Peyer's patch (tissue), 4 donors: ENCODE measurements around the gene RGS17. TPM values are rescaled to one million over a fixed set of nuclear protein-coding genes. Genes with fewer than 3 reads are reported as not detected.
A peak's percentile ranks its signal among the peaks of the same experiment; 100 is the strongest.
"Not testable (repeated sequence)": the region's sequence is repeated elsewhere in the genome, so short reads cannot be mapped to it uniquely, and the experiment has no call there.

Source experiments
- DNase-seq, 3 donors: peaks; one replicate each; pipeline ENCODE4 v3.0.0-alpha.2; 2017 to 2019
- H3K27ac ChIP-seq, 4 donors: fragments of 200-600 bp; sonication (generic); one replicate each; pipeline ENCODE4 v1.5.1; 2016 to 2019
- H3K27me3 ChIP-seq, 2 donors: fragments of 200-600 bp; sonication (generic); one replicate each; pipeline ENCODE4 v1.5.1; 2019
- H3K36me3 ChIP-seq, 3 donors: fragments of 200-600 bp; sonication (generic); one replicate each; pipeline ENCODE4 v1.5.1; 2016 to 2019
- H3K4me1 ChIP-seq, 4 donors: fragments of 200-600 bp; sonication (generic); one replicate each; pipeline ENCODE4 v1.5.1; 2016 to 2019
- H3K4me3 ChIP-seq, 4 donors: fragments of 200-600 bp; sonication (generic); 1 replicate in 3 of 4; 2 replicates in 1 of 4; pipeline ENCODE4 v1.5.1; 2016 to 2019; ENCODE audit warnings: mild to moderate bottlenecking in 1 of 4
- H3K9me3 ChIP-seq, 4 donors: fragments of 200-600 bp; sonication (generic); one replicate each; pipeline ENCODE4 v1.5.1; 2016 to 2019; ENCODE audit warnings: mild to moderate bottlenecking in 1 of 4
- CTCF ChIP-seq, 6 experiments: fragments of 450-650 bp in 4 of 6; fragments of 200-600 bp in 2 of 6; sonication (generic) in 1 of 6; IDR thresholded peaks; one replicate each; pipeline ENCODE4 v1.5.1; 2017 to 2019; ENCODE audit warnings: antibody characterized with exemption in 6 of 6, mild to moderate bottlenecking in 3 of 6, moderate library complexity in 1 of 6
- POLR2A ChIP-seq, 2 donors: fragments of 450-650 bp; IDR thresholded peaks; one replicate each; pipeline ENCODE4 v1.5.1; 2017; ENCODE audit warnings: antibody characterized with exemption in 2 of 2, mild to moderate bottlenecking in 2 of 2, moderate library complexity in 2 of 2
- total RNA-seq, 4 donors: library from RNA; depleted of rRNA; stranded (reverse); fragments of >200 nt; gene quantifications; one replicate each; pipeline ENCODE4 v1.1.0, GENCODE V29; 2016

Gene RGS17
- total RNA-seq, 4 donors from 2014 or later = 0.18 to 2.5 (median 0.67) TPM; not detected in 1

DNA sequence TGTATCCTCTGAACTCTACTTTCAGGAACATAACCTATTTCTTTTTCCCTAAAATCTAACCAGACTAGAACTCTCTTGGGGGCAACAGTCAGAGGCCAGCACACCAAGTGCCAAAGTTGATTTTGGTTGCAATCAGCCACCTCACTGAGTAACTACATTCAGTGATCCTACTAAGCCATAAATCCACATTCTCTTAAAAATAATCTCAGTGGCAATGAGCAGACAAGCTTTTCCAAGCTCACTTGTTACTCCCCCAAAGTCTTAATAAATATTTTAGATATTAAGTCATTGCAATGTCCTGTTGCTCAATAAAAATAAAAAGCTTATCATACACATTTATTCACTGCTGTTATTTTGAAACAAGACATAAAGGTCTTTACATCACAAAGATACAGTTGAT, 9.8 kb downstream of the RGS17 start:
- Histone ChIP-seq H3K4me3 (no peak overlapping the region), H3K27ac (no peak overlapping the region), H3K36me3 (no peaks in the 10 kb centered on the region), H3K9me3 (no peaks in the 10 kb centered on the region), H3K27me3 (no peaks in the 10 kb centered on the region), H3K4me1 (no peaks in the 10 kb centered on the region)
- no peak for DNase-seq
- TF ChIP-seq CTCF (IDR thresholded peaks at IDR 0.05) = no peak
- TF ChIP-seq POLR2A (IDR thresholded peaks at IDR 0.05) = no peak

GRCh38 chr6:153117986-153118879, 12.8 kb downstream of the RGS17 start:
- TF ChIP-seq POLR2A (IDR thresholded peaks at IDR 0.05) (no peak), CTCF (IDR thresholded peaks at IDR 0.05) (no peak)
- Histone ChIP-seq H3K36me3 (no peaks in the 10 kb centered on the region), H3K4me3 (no peak overlapping the region), H3K4me1 (no peaks in the 10 kb centered on the region), H3K27me3 (no peaks in the 10 kb centered on the region), H3K27ac (no peak overlapping the region), H3K9me3 (no peaks in the 10 kb centered on the region)
- DNase-seq = no peak

DNA sequence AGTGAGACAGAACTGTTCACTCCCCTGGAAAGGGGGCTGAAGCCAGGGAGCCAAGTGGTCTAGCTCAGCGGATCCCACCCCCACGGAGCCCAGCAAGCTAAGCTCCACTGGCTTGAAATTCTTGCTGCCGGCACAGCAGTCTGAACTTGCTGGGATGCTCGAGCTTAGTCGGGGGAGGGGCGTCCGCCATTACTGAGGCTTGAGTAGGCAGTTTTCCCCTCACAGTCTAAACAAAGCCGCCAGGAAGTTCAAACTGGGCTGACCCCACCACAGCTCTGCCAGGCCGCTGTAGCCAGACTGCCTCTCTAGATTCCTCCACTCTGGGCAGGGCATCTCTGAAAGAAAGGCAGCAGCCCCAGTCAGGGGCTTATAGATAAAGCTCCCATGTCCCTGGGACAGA, 20.0 kb downstream of the RGS17 start:
- not testable (repeated sequence) for H3K27ac ChIP-seq, H3K9me3 ChIP-seq, H3K36me3 ChIP-seq, DNase-seq, H3K27me3 ChIP-seq, H3K4me1 ChIP-seq, H3K4me3 ChIP-seq

DNA sequence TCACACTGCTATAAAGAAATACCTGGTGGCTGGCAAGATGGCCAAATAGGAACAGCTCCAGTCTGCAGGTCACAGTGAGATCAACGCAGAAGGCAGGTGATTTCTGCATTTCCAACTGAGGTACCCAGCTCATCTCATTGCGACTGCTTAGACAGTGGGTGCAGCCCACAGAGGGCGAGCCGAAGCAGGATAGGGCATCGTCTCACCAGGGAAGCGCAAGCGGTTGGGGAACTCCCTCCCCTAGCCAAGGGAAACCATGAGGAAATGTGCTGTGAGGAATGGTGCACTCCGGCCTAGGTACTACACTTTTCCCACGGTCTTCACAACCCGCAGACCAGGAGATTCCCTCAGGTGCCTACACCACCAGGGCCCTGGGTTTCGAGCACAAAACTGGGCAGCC, 20.5 kb downstream of the RGS17 start:
- not testable (repeated sequence) for H3K4me1 ChIP-seq, H3K4me3 ChIP-seq, DNase-seq, H3K27ac ChIP-seq, H3K9me3 ChIP-seq, H3K36me3 ChIP-seq, H3K27me3 ChIP-seq

GRCh38 chr6:153108315-153108714, 22.8 kb downstream of the RGS17 start:
- no peaks in the 10 kb centered on the region for H3K36me3 ChIP-seq
- H3K9me3 ChIP-seq = no peaks in the 10 kb centered on the region
- no peak overlapping the region for H3K4me3 ChIP-seq
- TF ChIP-seq CTCF (IDR thresholded peaks at IDR 0.05) (peak in 3 of 6 experiments; percentile 12 to 42 (median 36)), POLR2A (IDR thresholded peaks at IDR 0.05) (no peak)
- no peak overlapping the region for H3K27ac ChIP-seq
- no peaks in the 10 kb centered on the region for H3K4me1 ChIP-seq
- H3K27me3 ChIP-seq = no peaks in the 10 kb centered on the region
- DNase-seq = no peak

DNA sequence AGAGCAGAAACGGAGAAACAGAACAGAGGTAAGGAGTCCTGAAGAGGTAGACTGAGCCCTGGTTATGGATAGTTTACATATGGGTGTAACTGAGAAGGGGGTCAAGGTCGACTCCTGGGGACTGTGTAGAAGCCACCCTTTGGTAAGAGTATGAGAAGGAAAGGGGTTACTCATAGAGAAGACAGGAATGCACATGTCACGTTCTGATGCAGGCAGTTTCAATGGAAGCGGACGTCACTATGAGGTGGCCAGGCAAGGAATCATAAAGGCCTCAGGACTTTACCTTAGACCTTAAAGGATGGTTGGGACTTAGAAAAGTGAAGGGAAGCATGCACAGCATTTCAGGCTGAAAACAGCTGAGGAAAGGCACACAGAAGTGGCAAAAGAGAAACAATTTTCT, 25.1 kb downstream of the RGS17 start:
- H3K9me3 ChIP-seq = no peaks in the 10 kb centered on the region
- no peaks in the 10 kb centered on the region for H3K27me3 ChIP-seq
- no peak overlapping the region for H3K27ac ChIP-seq
- TF ChIP-seq CTCF (IDR thresholded peaks at IDR 0.05) (no peak), POLR2A (IDR thresholded peaks at IDR 0.05) (no peak)
- no peaks in the 10 kb centered on the region for H3K36me3 ChIP-seq
- H3K4me3 ChIP-seq = no peak overlapping the region
- no peaks in the 10 kb centered on the region for H3K4me1 ChIP-seq
- no peak for DNase-seq
